Sigmoid colon (tissue), 7 donors: Measurements from ENCODE around the gene P2RX5. TPM values are rescaled to one million over a fixed set of nuclear protein-coding genes. Genes with fewer than 3 reads are reported as not detected.
"Not testable (repeated sequence)": the region's sequence is repeated elsewhere in the genome, so short reads cannot be mapped to it uniquely, and the experiment has no call there.

Experiments used
- DNase-seq: peaks from one replicate; pipeline ENCODE4 v3.0.0-alpha.2; 2019
- H3K27ac ChIP-seq, 4 donors: fragments of 200-600 bp; sonication (generic); one replicate each; pipeline ENCODE4 v1.5.1; 2016 to 2019; ENCODE audit warnings: mild to moderate bottlenecking in 1 of 4
- H3K27me3 ChIP-seq, 3 donors: fragments of 200-600 bp; sonication (generic); one replicate each; pipeline ENCODE4 v1.5.1; 2019; ENCODE audit warnings: mild to moderate bottlenecking in 1 of 3
- H3K36me3 ChIP-seq, 4 donors: fragments of 200-600 bp; sonication (generic); one replicate each; pipeline ENCODE4 v1.5.1; 2016 to 2019
- H3K4me1 ChIP-seq, 4 donors: fragments of 200-600 bp; sonication (generic); one replicate each; pipeline ENCODE4 v1.5.1; 2017 to 2019
- H3K4me3 ChIP-seq, 4 donors: fragments of 200-600 bp; sonication (generic); one replicate each; pipeline ENCODE4 v1.5.1; 2017 to 2019; ENCODE audit warnings: mild to moderate bottlenecking in 2 of 4, moderate library complexity in 1 of 4
- H3K9me3 ChIP-seq, 4 donors: fragments of 200-600 bp in 3 of 4; sonication (generic) in 3 of 4; one replicate each; pipeline versions ENCODE4 v1.5.1 to v1.6.1; 2013 to 2019
- EP300 ChIP-seq, 4 donors: sonication (generic); formaldehyde crosslinking; IDR thresholded peaks; one replicate each; pipeline ENCODE4 v1.6.1; 2017; ENCODE audit warnings: antibody characterized with exemption in 4 of 4
- POLR2A ChIP-seq, 2 donors: fragments of 450-650 bp; IDR thresholded peaks; one replicate each; pipeline ENCODE4 v1.6.1; 2016; ENCODE audit warnings: antibody characterized with exemption in 2 of 2, mild to moderate bottlenecking in 2 of 2, moderate library complexity in 2 of 2
- POLR2AphosphoS5 ChIP-seq, 4 donors: sonication (generic); formaldehyde crosslinking; IDR thresholded peaks; one replicate each; pipeline ENCODE4 v1.6.1; 2017; ENCODE audit warnings: antibody characterized with exemption in 4 of 4
- WGBS, 2 donors: extraction: QIAGEN DNeasy Blood & Tissue Kit; methylation state at CpG; one replicate each; pipeline ENCODE4 v1.1.7; 2013; 5-methylcytosine and 5-hydroxymethylcytosine counted together
- intact Hi-C: fragments of 100-400 bp; cut with DNase I; formaldehyde crosslinking; loops from one replicate; pipeline ENCODE4 v1.15.1; 2023
- polyA plus RNA-seq, 3 donors: library from polyadenylated mRNA; stranded (reverse); fragments of 200-250 nt; gene quantifications; one replicate each; pipeline ENCODE4 v1.2.3, GENCODE V29; 2013
- total RNA-seq, 4 donors: library from RNA; depleted of rRNA; stranded (reverse); fragments of >200 nt; gene quantifications; one replicate each; pipeline ENCODE4 v1.1.0, GENCODE V29; 2016
- TF ChIP-seq, protein P1 (sequence below), 4 experiments: fragments of 450-650 bp in 3 of 4; fragments of 200-600 bp in 1 of 4; IDR thresholded peaks; one replicate each; pipeline ENCODE4 v1.5.1; 2016 to 2019; ENCODE audit warnings: antibody characterized with exemption in 4 of 4, mild to moderate bottlenecking in 3 of 4, moderate library complexity in 2 of 4
- donor health status: healthy with polysubstance abuse.
- donor health status: Bipolar disorder and iron deficiency.
- donor health status: healthy.

P2RX5 gene
- total and polyA plus RNA-seq, 7 donors = 0.27 to 55.3 (median 0.49) TPM; not detected in 2

DNA sequence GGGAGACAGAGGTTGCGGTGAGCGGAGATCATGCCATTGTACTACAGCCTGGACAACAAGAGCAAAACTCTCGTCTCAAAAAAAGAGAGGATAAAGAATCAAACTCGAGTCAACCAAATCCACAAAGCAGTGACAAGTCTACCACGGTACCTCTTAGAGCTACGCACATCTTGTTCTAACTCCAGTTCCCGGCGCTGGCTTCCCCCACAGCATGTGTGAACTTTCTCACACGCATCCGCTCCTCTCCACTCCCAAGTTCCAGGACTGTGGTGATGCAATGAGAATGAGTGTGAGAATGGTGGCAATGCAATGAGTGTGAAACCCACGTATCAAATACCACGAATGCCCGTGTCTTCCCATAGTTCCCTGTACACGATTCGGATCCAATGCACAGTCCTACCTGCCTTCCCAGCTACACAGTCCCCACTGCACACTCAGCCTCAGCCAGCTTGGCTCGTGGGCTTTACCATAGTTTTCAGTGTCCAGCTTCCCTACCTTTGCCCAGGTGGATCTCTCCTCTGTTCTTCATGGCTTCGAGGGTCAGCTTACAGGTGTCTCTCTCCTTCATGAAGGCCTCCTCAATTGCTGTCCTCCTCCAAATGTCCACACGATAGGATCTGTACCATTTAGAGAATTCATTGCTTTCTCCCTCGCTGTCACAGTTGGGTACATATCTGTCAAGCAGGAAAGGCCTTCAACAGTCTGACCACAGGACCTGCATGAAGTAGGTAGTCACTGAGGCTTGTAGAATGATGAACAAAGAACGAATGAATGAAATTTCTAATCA is 9.2 kb upstream of the P2RX5 start:
- Histone ChIP-seq H3K36me3 (no peaks in the 10 kb centered on the region), H3K27me3 (no peaks in the 10 kb centered on the region), H3K4me3 (no peak overlapping the region), H3K4me1 (no peaks in the 10 kb centered on the region), H3K9me3 (no peaks in the 10 kb centered on the region), H3K27ac (no peak overlapping the region)
- no peak for DNase-seq
- TF ChIP-seq EP300 (IDR thresholded peaks at IDR 0.05) (no peak), POLR2AphosphoS5 (IDR thresholded peaks at IDR 0.05) (no peak)
- intact Hi-C loops = no loop called here
- 84 to 90% methylated on average over 20 of the region's 20 CpGs for WGBS, 2 donors

DNA sequence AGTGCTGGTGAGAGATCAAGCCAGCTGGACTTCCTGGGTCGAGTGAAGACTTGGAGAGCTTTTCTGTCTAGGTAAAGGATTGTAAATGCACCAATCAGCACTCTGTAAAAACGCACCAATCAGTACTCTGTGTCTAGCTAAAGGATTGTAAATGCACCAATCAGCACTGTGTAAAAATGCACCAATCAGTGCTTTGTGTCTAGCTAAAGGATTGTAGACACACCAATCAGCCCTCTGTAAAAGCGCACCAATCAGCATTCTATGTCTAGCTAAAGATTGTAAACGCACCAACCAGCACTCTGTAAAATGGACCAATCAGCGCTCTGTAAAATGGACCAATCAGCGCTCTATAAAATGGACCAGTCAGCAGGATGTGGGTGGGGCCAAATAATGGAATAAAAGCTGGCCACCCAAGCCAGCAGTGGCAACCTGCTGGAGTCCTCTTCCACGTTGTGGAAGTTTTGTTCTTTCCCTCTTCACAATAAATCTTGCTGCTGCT is 6.1 kb upstream of the P2RX5 start:
- H3K4me1 ChIP-seq, H3K27ac ChIP-seq, intact Hi-C loops, H3K36me3 ChIP-seq, DNase-seq, H3K4me3 ChIP-seq, H3K9me3 ChIP-seq: not testable (repeated sequence)
- peaks cover 0 to 10% (median 6%) of the 10 kb centered on the region in 3 donors for H3K27me3 ChIP-seq
- WGBS, 2 donors = 87 to 92% methylated on average over 7 of the region's 7 CpGs

DNA sequence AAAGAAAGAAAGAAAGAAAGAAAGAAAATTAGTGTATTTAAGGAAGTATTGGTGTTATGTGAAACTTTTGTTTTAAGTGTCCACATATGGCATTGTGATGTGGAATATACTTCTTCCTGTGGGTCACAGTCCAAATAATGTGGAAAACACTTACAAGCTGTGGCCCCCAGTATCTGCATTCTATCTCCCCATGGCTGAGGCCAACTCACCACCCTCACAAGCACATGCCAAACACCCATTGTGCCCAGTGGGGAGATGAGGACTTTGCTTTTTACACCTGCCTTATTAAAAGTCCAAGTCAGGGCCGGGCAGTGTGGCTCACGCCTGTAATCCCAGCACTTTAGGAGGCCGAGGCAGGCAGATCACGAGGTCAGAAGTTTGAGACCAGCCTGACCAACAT is 4.0 kb upstream of the P2RX5 start:
- Histone ChIP-seq H3K9me3 (peaks cover 0 to 5% (median 2%) of the 10 kb centered on the region in 4 donors), H3K4me1 (peaks cover 0 to 16% (median 14%) of the 10 kb centered on the region in 4 donors), H3K36me3 (no peaks in the 10 kb centered on the region), H3K27ac (no peak overlapping the region), H3K27me3 (peaks cover 4 to 32% (median 28%) of the 10 kb centered on the region in 3 donors), H3K4me3 (no peak overlapping the region)
- no peak for TF ChIP-seq POLR2A (IDR thresholded peaks at IDR 0.05)
- TF ChIP-seq, protein P1, sequence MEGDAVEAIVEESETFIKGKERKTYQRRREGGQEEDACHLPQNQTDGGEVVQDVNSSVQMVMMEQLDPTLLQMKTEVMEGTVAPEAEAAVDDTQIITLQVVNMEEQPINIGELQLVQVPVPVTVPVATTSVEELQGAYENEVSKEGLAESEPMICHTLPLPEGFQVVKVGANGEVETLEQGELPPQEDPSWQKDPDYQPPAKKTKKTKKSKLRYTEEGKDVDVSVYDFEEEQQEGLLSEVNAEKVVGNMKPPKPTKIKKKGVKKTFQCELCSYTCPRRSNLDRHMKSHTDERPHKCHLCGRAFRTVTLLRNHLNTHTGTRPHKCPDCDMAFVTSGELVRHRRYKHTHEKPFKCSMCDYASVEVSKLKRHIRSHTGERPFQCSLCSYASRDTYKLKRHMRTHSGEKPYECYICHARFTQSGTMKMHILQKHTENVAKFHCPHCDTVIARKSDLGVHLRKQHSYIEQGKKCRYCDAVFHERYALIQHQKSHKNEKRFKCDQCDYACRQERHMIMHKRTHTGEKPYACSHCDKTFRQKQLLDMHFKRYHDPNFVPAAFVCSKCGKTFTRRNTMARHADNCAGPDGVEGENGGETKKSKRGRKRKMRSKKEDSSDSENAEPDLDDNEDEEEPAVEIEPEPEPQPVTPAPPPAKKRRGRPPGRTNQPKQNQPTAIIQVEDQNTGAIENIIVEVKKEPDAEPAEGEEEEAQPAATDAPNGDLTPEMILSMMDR (IDR thresholded peaks at IDR 0.05) = no peak
- TF ChIP-seq EP300 (IDR thresholded peaks at IDR 0.05) = no peak
- TF ChIP-seq POLR2AphosphoS5 (IDR thresholded peaks at IDR 0.05) = no peak
- 67 to 90% methylated on average over 4 of the region's 4 CpGs for WGBS, 2 donors
- intact Hi-C loops = no loop called here
- no peak for DNase-seq

DNA sequence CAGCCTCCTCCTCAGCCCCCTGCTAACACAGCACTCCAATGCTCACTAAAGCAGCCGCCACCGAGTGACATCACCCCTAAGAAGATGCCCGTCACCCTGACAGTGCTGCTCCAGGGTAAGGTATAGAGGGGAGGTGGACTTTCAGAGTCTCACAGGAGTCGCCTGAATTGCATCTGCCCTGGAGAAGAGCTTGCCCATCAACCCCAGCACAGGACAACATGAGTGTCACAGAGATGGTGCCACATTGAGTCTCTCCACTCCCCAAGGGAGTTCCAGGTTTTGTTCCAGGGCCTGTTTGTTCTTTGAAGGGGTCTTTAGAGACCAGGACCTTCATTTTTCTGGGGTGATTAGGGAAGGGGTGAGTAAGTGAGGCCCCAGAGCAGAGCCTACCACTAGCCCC is 2.2 kb upstream of the P2RX5 start:
- WGBS, 2 donors = 86 to 88% methylated on average over 4 of the region's 4 CpGs

DNA sequence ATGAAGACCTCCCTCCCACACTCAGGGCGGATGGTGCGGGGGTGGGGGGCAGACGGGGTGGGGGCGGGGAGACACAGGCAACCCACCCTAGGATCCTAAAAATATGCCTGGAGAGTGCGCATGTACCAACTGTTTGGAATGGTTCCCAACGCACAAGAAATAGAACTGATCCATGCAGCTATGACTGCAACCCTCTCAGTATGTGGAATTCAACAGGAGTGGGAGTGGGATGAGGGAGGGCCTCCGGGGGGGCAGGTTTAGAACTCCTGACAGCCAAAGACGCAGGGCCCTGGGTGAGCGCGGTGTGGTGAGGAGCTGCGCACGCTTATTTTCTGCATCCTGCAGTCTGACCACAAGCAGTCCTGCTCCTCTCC is 1.1 kb upstream of the P2RX5 start:
- Histone ChIP-seq H3K4me3 (no peak overlapping the region), H3K27me3 (peaks cover 4 to 59% (median 46%) of the 10 kb centered on the region in 3 donors), H3K36me3 (no peaks in the 10 kb centered on the region), H3K27ac (no peak overlapping the region), H3K9me3 (peaks cover 0 to 5% (median 2%) of the 10 kb centered on the region in 4 donors), H3K4me1 (peaks cover 0 to 18% (median 15%) of the 10 kb centered on the region in 4 donors)
- TF ChIP-seq POLR2AphosphoS5 (IDR thresholded peaks at IDR 0.05) = no peak
- TF ChIP-seq EP300 (IDR thresholded peaks at IDR 0.05) = no peak
- no peak for TF ChIP-seq POLR2A (IDR thresholded peaks at IDR 0.05)
- TF ChIP-seq, protein P1 (IDR thresholded peaks at IDR 0.05) = no peak
- 56 to 61% methylated on average over 12 of the region's 12 CpGs for WGBS, 2 donors
- intact Hi-C loops = no loop called here
- no peak for DNase-seq

More for the DNA sequence above, 2.2 kb upstream of the P2RX5 start:
- TF ChIP-seq EP300 (IDR thresholded peaks at IDR 0.05) (no peak), POLR2A (IDR thresholded peaks at IDR 0.05) (no peak), POLR2AphosphoS5 (IDR thresholded peaks at IDR 0.05) (no peak)
- TF ChIP-seq, protein P1 (IDR thresholded peaks at IDR 0.05) = no peak
- peaks cover 0 to 18% (median 15%) of the 10 kb centered on the region in 4 donors for H3K4me1 ChIP-seq
- H3K9me3 ChIP-seq = peaks cover 0 to 5% (median 2%) of the 10 kb centered on the region in 4 donors
- H3K27me3 ChIP-seq = peaks cover 4 to 50% (median 38%) of the 10 kb centered on the region in 3 donors
- intact Hi-C loops = no loop called here
- no peak overlapping the region for H3K27ac ChIP-seq
- H3K36me3 ChIP-seq = no peaks in the 10 kb centered on the region
- DNase-seq = no peak
- no peak overlapping the region for H3K4me3 ChIP-seq
